ELF-1 (cell line): ENCODE measurements around the gene SLC27A4.

ENCODE experiments used
- DNase-seq: peaks from one replicate; pipeline ENCODE4 v3.0.0-alpha.2; 2016; ENCODE audit warnings: low read depth, low spot score

Gene SLC27A4

GRCh38 chr9:128390813-128391711 is 50.7 kb downstream of the SLC27A4 start:
- no peak for DNase-seq

GRCh38 chr9:128391956-128392301 is 51.6 kb downstream of the SLC27A4 start:
- DNase-seq: no peak

- no peak for DNase-seq
Observed at GRCh38 chr9:128392302-128393144, 52.2 kb downstream of the SLC27A4 start.

GRCh38 chr9:128393145-128393775 is 52.9 kb downstream of the SLC27A4 start:
- peak; percentile 87 for DNase-seq

- DNase-seq: peak; percentile 74
Observed at GRCh38 chr9:128393970-128394369, 53.6 kb downstream of the SLC27A4 start.

GRCh38 chr9:128394379-128395168 is 54.2 kb downstream of the SLC27A4 start:
- no peak for DNase-seq

GRCh38 chr9:128396970-128397613 is 56.8 kb downstream of the SLC27A4 start:
- DNase-seq: peak; percentile 61

- no peak for DNase-seq
Observed at GRCh38 chr9:128397831-128398230, 57.5 kb downstream of the SLC27A4 start.

GRCh38 chr9:128399861-128400260 is 59.5 kb downstream of the SLC27A4 start:
- no peak for DNase-seq

- no peak for DNase-seq
Observed at GRCh38 chr9:128404560-128404959, 64.2 kb downstream of the SLC27A4 start.

- DNase-seq: no peak
Observed at GRCh38 chr9:128405077-128405779, 64.9 kb downstream of the SLC27A4 start.

- no peak for DNase-seq
Observed at GRCh38 chr9:128405780-128406171, 65.4 kb downstream of the SLC27A4 start.

GRCh38 chr9:128406848-128407391 is 66.6 kb downstream of the SLC27A4 start:
- DNase-seq: peak; percentile 75

- DNase-seq: peak; percentile 95
Observed at GRCh38 chr9:128408963-128409431, 68.7 kb downstream of the SLC27A4 start.

- no peak for DNase-seq
Observed at GRCh38 chr9:128409450-128409849, 69.1 kb downstream of the SLC27A4 start.

GRCh38 chr9:128409978-128410377 is 69.7 kb downstream of the SLC27A4 start:
- DNase-seq: peak; percentile 83
